Esophagus mucosa (tissue), 1 donor: ENCODE data around the gene ZNF653. TPM values are rescaled to one million over a fixed set of nuclear protein-coding genes. Genes with fewer than 3 reads are reported as not detected.
A peak's percentile ranks its signal among the peaks of the same experiment; 100 is the strongest.
"Not testable (repeated sequence)": the region's sequence is repeated elsewhere in the genome, so short reads cannot be mapped to it uniquely, and the experiment has no call there.

Experiments
- ATAC-seq: fragments of 200-7000 bp; cut with Tn5 transposase; one replicate; pipeline ENCODE4 v1.9.1; 2020
- total RNA-seq: library from RNA; stranded (reverse); gene quantifications from one replicate; pipeline ENCODE4 v1.2.4, GENCODE V29; 2023
- donor health status: DM: yes; HTN: yes; CAD: no.

Gene ZNF653
- total RNA-seq, 1 donor from 2014 or later, result 5.0 TPM

- ATAC-seq, result no peak
Measured at GRCh38 chr19:11480715-11481533, 24.7 kb downstream of the ZNF653 start, which contains the start of gene ELAVL3. Gene ELAVL3 (minus strand): TSS chr19:11481046. CDS start chr19:11480608, 438 bp downstream.

GRCh38 chr19:11479898-11480714, 25.5 kb downstream of the ZNF653 start:
- ATAC-seq, result no peak

DNA sequence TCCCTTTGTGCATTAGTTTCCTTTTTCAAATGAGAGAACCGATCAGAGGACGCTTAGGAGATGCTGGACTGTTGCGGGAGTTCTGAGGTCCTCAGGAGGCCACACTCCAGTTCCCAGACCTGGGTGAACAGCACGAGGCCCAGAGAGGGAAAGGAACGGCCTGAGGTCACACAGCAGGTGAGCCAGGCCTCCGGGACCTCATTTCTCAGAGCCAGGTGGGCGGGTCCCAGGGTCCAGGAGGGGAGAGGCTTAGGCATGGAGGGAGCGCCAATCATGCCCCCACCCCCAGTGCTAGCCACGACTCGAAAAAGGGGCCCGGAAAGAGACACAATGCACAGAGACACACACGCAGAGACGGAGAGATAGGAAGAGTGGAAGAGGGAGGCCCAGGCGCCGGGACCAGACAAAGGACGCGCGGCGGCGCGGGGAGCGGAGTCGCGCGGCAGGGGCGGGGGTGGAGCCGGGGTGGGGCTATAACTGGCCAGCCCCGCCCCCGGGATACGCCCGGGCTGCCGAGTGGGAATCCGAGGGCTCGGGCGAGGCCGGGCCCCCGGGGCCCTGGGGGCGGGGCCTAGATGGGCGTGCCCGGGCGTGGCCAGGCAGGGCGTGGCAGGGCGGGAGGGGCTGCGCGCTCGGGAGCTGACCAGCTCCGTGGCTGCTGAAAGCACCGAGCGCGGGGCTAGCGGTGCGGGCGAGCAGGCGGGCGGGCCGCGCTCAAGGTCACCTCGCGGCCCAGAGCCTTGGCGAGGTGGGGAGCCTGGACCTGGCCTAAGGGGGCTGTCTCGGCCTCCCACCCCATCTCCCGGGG, 26.3 kb downstream of the ZNF653 start:
- no peak for ATAC-seq

GRCh38 chr19:11478167-11479089, 27.2 kb downstream of the ZNF653 start:
- no peak for ATAC-seq

GRCh38 chr19:11475861-11476260, 29.8 kb downstream of the ZNF653 start:
- no peak for ATAC-seq

- ATAC-seq, result not testable (repeated sequence)
Measured at GRCh38 chr19:11475343-11475742, 30.3 kb downstream of the ZNF653 start.

DNA sequence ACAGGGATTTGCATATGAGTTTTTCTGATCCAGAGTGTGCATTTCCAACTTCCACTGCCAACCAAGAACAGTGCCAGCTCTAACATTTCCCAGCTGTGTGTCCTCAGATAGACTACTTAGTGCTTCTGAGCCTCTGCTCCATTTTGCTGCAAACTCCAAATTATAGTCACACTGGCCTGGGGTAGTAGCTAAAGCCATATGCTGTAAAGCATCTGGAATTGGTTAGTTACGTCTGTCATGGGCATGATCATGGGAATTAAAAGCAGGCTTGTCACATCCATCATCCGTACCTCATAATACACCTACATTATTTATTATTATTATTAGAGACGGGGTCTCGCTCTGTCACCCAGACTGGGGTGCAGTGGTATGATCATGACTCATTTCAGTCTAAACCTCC, 31.9 kb downstream of the ZNF653 start:
- ATAC-seq, result no peak

- ATAC-seq, result peak; percentile 33
Measured at GRCh38 chr19:11468266-11468845, 37.3 kb downstream of the ZNF653 start.

GRCh38 chr19:11465600-11465999, 40.0 kb downstream of the ZNF653 start:
- no peak for ATAC-seq

DNA sequence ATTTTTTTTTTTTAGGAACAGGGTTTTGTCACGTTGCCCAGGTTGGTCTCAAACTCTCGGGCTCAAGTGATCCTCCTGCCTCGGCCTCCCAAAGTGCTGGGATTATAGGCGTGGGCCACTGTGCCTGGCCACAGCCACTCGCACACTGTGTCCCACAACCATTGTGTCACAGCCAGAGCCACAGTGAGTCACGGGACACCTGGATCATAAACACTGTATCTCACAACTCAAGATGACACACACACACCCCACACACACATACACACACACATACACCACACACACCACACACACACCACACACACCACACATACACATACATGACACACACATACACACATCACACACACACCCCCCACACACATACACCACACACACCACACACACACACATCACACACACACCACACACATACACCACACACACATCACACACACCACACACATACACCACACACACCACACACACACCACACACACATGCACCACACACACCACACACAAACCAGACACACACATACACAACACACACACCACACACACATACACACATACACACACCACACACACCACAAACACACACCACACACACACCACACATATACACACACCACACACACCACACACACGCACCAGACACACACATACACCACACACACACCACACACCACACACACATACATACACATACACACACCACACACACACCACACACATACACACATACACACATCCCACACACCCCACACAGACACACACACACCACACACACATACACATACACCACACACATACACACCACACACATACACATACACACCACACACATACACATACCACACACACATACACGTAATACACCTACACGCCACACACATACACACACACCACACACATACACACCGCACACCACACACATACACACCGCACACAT, 41.0 kb downstream of the ZNF653 start:
- no peak for ATAC-seq

DNA sequence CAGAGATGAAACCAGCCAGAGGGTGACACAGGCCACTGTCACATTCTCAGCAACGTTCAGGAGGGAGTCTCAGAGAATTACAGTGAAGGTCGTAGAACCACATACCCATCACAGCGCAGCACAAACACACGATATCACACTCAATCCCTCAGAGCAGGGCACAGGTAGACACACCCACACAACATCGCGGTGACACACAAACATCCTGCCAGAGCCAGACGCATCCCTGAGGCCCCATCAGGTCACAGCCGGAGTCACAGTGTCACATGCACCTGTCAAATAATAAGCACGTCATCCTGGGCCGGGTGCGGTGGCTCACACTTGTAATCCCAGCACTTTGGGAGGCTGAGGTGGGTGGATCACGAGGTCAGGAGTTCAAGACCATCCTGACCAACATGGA, 42.2 kb downstream of the ZNF653 start:
- ATAC-seq, result peak; percentile 29

DNA sequence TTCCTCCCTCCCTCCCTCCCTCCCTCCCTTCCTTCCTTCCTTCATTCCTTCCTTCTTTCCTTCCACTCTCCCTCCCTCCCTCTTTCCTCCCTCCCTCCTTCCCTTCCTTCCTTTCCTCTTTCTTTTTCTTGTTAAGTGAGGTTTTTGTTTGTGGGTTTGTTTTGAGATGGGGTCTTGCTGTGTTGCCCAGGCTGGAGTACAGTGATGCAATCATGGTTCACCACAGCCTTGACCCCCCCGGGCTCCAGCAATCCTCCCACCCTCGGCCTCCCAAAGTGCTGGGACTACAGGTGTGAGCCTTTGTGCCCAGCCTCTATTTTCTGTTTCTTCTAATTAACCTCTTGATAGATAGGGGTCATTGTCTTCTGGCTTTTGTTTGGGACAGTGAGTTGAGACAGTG, 44.2 kb downstream of the ZNF653 start:
- no peak for ATAC-seq

DNA sequence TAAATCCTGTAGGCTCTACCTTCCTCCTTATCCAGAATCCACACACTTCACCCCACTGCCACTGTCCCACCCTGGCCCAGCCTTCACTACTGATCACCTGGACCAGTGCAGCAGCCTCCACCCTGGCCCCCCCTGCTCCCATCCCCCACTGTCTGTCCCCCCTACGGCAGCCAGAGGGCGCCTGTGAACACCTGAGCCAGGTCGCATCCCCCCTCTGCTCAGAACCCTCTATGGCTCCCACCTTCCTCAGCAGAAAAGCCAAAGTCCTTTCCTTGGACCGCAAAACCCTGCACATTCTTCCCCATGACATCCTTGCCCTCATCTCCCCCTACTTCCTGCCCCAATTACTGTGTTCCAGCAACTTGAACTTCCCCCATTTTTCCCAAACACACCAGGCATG, 45.4 kb downstream of the ZNF653 start:
- no peak for ATAC-seq

DNA sequence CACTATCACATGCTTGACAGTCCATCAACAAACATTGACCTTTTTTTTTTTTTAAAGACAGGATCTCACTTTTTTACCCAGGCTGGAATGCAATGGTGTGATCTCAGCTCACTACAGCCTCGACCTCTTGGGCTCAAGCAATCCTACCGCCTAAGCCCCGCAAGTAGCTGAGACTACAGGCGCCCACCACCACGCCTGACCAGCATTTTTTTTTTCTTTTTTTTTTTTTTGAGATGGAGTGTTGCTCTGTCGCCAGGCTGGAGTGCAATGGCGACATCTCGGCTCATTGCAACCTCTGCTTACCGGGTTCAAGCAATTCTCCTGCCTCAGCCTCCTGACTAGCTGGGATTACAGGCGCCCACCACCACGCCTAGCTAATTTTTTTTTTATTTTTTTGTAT, 46.7 kb downstream of the ZNF653 start:
- not testable (repeated sequence) for ATAC-seq

GRCh38 chr19:11458236-11458900, 47.3 kb downstream of the ZNF653 start:
- ATAC-seq, result no peak

DNA sequence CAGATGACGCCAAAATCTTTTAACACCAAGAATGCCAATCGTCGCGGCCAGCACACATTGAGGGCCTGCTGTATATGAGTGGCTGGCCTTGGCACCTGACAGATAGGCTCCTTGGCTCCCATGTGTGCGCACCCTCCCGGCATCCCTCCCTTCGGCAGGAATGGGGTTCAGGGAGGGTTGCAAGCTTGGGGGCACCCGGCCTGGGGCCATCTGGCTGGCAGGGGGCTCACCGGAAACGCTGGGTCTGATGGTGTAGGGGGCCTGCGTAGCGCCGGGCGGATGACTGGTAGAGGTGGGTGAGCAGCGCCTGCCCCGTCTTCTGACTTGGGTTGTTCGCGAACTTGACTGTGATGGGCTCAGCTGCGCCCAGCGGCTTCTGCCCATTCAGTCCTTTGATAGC, 47.8 kb downstream of the ZNF653 start:
- no peak for ATAC-seq

DNA sequence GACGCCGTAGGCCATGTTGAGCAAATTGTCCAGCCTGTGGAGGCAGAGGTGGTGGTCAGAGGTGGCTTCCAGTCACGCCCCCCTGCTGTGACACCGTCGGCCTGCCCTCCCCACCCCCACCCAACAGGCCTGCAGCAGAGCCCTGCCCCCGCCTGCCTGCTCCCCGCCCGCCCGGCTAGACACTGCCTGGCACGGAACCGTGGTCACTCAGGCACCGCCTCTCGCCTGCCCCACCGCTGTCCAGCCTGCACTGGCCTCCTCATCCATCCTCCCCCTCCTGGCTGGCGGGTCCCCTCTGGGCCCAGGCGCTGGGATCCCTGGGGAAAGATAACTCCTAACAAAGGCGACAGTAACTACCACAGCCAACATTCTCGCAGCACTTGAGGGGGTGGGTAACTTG, 48.5 kb downstream of the ZNF653 start:
- no peak for ATAC-seq

DNA sequence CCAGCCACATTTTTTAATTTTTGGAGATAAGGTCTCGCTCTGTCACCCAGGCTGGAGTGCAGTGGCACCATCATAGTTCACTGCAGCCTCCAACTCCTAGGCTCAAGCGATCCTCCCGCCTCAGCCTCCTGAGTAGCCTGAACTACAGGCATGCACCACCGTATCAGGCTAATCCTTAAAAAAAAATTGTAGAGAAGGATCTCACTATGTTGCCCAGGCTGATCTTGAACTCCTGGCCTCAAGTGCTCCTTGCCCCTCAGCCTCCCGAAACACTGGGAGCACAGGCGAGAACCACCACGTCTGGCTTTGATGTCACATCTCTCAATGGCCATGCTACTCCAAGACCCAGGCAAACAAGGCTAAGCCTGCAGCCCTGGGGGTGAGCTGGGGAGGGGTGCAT, 49.0 kb downstream of the ZNF653 start:
- no peak for ATAC-seq

DNA sequence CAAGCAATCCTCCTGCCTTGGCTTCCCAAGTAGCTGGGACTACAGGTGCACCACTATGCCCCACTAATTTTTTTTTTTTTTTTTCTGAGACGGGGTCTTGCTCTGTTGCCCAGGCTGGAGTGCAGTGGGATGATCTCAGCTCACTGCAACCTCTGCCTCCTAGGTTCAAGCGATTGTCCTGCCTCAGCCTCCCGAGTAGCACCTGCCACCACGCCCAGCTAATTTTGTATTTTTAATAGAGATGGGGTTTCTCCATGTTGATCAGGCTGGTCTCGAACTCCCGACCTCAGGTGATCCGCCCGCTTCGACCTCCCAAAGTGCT, 50.4 kb downstream of the ZNF653 start:
- not testable (repeated sequence) for ATAC-seq
